ENCODE measurements around the gene OR2T10.

- TF ChIP-seq YY1 (IDR thresholded peaks at IDR 0.05; ENCODE audit: low read depth, low read length) (no peak), CEBPB (IDR thresholded peaks at IDR 0.05; ENCODE audit: low read depth, low read length) (no peak), NRF1 (IDR thresholded peaks at IDR 0.05; ENCODE audit: low read depth, low read length) (no peak), POLR2A (IDR thresholded peaks at IDR 0.05; ENCODE audit: control extremely low read depth in 1 of 2, low read depth in 2 of 2, low read length in 2 of 2) (no peak), POLR2AphosphoS5 (IDR thresholded peaks at IDR 0.05; ENCODE audit: low read depth, low read length) (no peak), ASH2L (IDR thresholded peaks at IDR 0.05; ENCODE audit: low read length) (no peak), SIN3A (conservative IDR thresholded peaks at IDR 0.05 in 1 of 2, IDR thresholded peaks at IDR 0.05 in 1 of 2; ENCODE audit: low read depth in 1 of 2, low read length in 2 of 2) (no peak), TCF12 (IDR thresholded peaks at IDR 0.05; ENCODE audit: low read depth, low read length) (no peak), SP1 (IDR thresholded peaks at IDR 0.05; ENCODE audit: low read depth, low read length) (no peak)
- TF ChIP-seq, protein P1, sequence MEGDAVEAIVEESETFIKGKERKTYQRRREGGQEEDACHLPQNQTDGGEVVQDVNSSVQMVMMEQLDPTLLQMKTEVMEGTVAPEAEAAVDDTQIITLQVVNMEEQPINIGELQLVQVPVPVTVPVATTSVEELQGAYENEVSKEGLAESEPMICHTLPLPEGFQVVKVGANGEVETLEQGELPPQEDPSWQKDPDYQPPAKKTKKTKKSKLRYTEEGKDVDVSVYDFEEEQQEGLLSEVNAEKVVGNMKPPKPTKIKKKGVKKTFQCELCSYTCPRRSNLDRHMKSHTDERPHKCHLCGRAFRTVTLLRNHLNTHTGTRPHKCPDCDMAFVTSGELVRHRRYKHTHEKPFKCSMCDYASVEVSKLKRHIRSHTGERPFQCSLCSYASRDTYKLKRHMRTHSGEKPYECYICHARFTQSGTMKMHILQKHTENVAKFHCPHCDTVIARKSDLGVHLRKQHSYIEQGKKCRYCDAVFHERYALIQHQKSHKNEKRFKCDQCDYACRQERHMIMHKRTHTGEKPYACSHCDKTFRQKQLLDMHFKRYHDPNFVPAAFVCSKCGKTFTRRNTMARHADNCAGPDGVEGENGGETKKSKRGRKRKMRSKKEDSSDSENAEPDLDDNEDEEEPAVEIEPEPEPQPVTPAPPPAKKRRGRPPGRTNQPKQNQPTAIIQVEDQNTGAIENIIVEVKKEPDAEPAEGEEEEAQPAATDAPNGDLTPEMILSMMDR (IDR thresholded peaks at IDR 0.05; ENCODE audit: control extremely low read depth in 1 of 3, insufficient read depth in 1 of 3, low read depth in 1 of 3, low read length in 3 of 3): no peak
- TF ChIP-seq, protein P2, sequence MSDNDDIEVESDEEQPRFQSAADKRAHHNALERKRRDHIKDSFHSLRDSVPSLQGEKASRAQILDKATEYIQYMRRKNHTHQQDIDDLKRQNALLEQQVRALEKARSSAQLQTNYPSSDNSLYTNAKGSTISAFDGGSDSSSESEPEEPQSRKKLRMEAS (IDR thresholded peaks at IDR 0.05): no peak
Measured at GRCh38 chr1:248610301-248610700, 12.8 kb upstream of the OR2T10 start.

Measured in H1 (cell line).